K562 (cell line): ENCODE data around the gene MYCL. TPM values are rescaled to one million over a fixed set of nuclear protein-coding genes. Genes with fewer than 3 reads are reported as not detected.

Experiments used
- ARID2 ChIP-seq: fragments of 450-650 bp; IDR thresholded peaks from 2 replicates; pipeline ENCODE4 v1.6.1; 2017; ENCODE audit warnings: antibody characterized with exemption, mild to moderate bottlenecking
- BCOR ChIP-seq: fragments of 450-650 bp; IDR thresholded peaks from 2 replicates; pipeline ENCODE4 v1.6.1; 2016
- BDP1 ChIP-seq: IDR thresholded peaks from 3 replicates; pipeline ENCODE4 v1.6.1; 2011; ENCODE audit not compliant: insufficient read length, insufficient read depth
- E2F3 ChIP-seq: fragments of 250-450 bp; sonication (Bioruptor Pico); IDR thresholded peaks from 2 replicates; pipeline ENCODE4 v1.4.0; 2020; ENCODE audit warnings: mild to moderate bottlenecking
- E2F4 ChIP-seq: sonication (generic); formaldehyde crosslinking; IDR thresholded peaks from 2 replicates; pipeline ENCODE4 v1.8.0; 2022; ENCODE audit warnings: mild to moderate bottlenecking, low read depth, missing genetic modification reagents
- ETV5 ChIP-seq: sonication (generic); formaldehyde crosslinking; IDR thresholded peaks from 2 replicates; pipeline ENCODE4 v1.4.0; 2020; ENCODE audit warnings: low read depth, mild to moderate bottlenecking, missing genetic modification reagents
- FOS ChIP-seq: IDR thresholded peaks from 3 replicates; pipeline ENCODE4 v1.6.1; 2011; ENCODE audit not compliant: insufficient read length; ENCODE audit errors: extremely low read depth
- KLF10 ChIP-seq: fragments of 250-450 bp; sonication (Bioruptor Pico); IDR thresholded peaks from 2 replicates; pipeline ENCODE4 v1.6.1; 2021; ENCODE audit warnings: matching md5 sums
- MTF1 ChIP-seq: fragments of 250-450 bp; sonication (Bioruptor Pico); IDR thresholded peaks from 2 replicates; pipeline ENCODE4 v1.9.0; 2021; ENCODE audit warnings: moderate library complexity, mild to moderate bottlenecking, inconsistent platforms, borderline replicate concordance
- NKRF ChIP-seq: fragments of 450-650 bp; IDR thresholded peaks from 2 replicates; pipeline ENCODE4 v1.6.1; 2016; ENCODE audit warnings: borderline replicate concordance
- NR4A1 ChIP-seq, 2 experiments: fragments of 250-450 bp in 1 of 2; fragments of 450-650 bp in 1 of 2; sonication (Bioruptor Pico) in 1 of 2; IDR thresholded peaks; 2 replicates each; pipeline versions ENCODE4 v1.4.0 to v1.6.1; 2016 to 2020; ENCODE audit warnings: mild to moderate bottlenecking in 2 of 2, missing compliant biosample characterization in 1 of 2, missing genetic modification characterization in 1 of 2, moderate library complexity in 1 of 2
- RBM17 ChIP-seq: fragments of 200-400 bp; formaldehyde crosslinking; IDR thresholded peaks from 2 replicates; pipeline ENCODE4 v1.6.1; 2017; ENCODE audit warnings: low read depth, mild to moderate bottlenecking, low read length, borderline replicate concordance
- TAF9B ChIP-seq: fragments of 450-650 bp; IDR thresholded peaks from 2 replicates; pipeline ENCODE4 v1.6.1; 2018; ENCODE audit warnings: mild to moderate bottlenecking; ENCODE audit not compliant: partially characterized antibody
- TARDBP ChIP-seq: fragments of 450-650 bp; IDR thresholded peaks from 2 replicates; pipeline ENCODE4 v1.6.1; 2016
- ZNF175 ChIP-seq: fragments of 200-800 bp; sonication (Bioruptor generic); IDR thresholded peaks from 2 replicates; pipeline ENCODE4 v1.6.1; 2016; ENCODE audit warnings: low read depth, mild to moderate bottlenecking, missing genetic modification characterization, missing compliant biosample characterization
- ZNF263 ChIP-seq: sonication (generic); formaldehyde crosslinking; IDR thresholded peaks from 2 replicates; pipeline ENCODE4 v1.8.0; 2022; ENCODE audit warnings: mild to moderate bottlenecking, missing genetic modification reagents, borderline replicate concordance
- ZNF282 ChIP-seq: sonication (generic); formaldehyde crosslinking; IDR thresholded peaks from 2 replicates; pipeline ENCODE4 v1.8.1; 2023; ENCODE audit warnings: missing genetic modification reagents
- ZNF384 ChIP-seq: IDR thresholded peaks from 2 replicates; pipeline ENCODE4 v1.6.1; 2012; ENCODE audit warnings: low read depth, low read length, improper control_type of control experiment
- ZNF408 ChIP-seq: fragments of 250-450 bp; sonication (Bioruptor Pico); IDR thresholded peaks from 2 replicates; pipeline ENCODE4 v1.4.0; 2020; ENCODE audit warnings: low read depth, mild to moderate bottlenecking, moderate library complexity
- ZNF512 ChIP-seq: IDR thresholded peaks from 2 replicates; pipeline ENCODE4 v1.6.1; 2016; ENCODE audit warnings: missing genetic modification characterization, missing compliant biosample characterization
- ZNF561 ChIP-seq: fragments of 450-650 bp; formaldehyde crosslinking; conservative IDR thresholded peaks from 2 replicates; pipeline ENCODE4 v1.4.0; 2020; ENCODE audit warnings: mild to moderate bottlenecking, moderate library complexity
- polyA plus RNA-seq, 8 experiments: library from polyadenylated mRNA; depleted of rRNA in 4 of 8; stranded (reverse) in 5 of 8; unstranded in 3 of 8; fragments of >200 nt; fragmentation: Nextera tagmentation in 2 of 8; fragmentation: Illumina TruSeq in 1 of 8; extraction: Ambion mirVana in 2 of 8; extraction: Trizol in 1 of 8; gene quantifications; 2 replicates each; pipeline versions ENCODE4 v1.2.1 to v1.2.3, GENCODE V29; 2011 to 2014; ENCODE audit warnings: inconsistent platforms in 1 of 8, missing spikeins in 1 of 8
- total RNA-seq, 7 experiments: library from RNA; depleted of rRNA in 6 of 7; stranded (reverse); fragments of >200 nt in 6 of 7; fragmentation: Illumina TruSeq in 2 of 7; extraction: Trizol in 2 of 7; gene quantifications; 2 replicates each; pipeline versions ENCODE4 v1.2.1 to v1.2.3, GENCODE V29; 2011 to 2021; ENCODE audit warnings: low replicate concordance in 1 of 7
- TF ChIP-seq, protein P1 (sequence below): IDR thresholded peaks from 2 replicates; pipeline ENCODE4 v1.6.1; 2011; ENCODE audit warnings: borderline replicate concordance, low read depth, mild to moderate bottlenecking, moderate library complexity, low read length; ENCODE audit not compliant: insufficient read depth, poor library complexity, severe bottlenecking

Gene MYCL
- total and polyA plus RNA-seq, 9 of the 15 experiments (the other 6 are each of a cell fraction or from before 2014, with no cell fraction given) = 3.5 to 22.0 (median 12.8) TPM

DNA sequence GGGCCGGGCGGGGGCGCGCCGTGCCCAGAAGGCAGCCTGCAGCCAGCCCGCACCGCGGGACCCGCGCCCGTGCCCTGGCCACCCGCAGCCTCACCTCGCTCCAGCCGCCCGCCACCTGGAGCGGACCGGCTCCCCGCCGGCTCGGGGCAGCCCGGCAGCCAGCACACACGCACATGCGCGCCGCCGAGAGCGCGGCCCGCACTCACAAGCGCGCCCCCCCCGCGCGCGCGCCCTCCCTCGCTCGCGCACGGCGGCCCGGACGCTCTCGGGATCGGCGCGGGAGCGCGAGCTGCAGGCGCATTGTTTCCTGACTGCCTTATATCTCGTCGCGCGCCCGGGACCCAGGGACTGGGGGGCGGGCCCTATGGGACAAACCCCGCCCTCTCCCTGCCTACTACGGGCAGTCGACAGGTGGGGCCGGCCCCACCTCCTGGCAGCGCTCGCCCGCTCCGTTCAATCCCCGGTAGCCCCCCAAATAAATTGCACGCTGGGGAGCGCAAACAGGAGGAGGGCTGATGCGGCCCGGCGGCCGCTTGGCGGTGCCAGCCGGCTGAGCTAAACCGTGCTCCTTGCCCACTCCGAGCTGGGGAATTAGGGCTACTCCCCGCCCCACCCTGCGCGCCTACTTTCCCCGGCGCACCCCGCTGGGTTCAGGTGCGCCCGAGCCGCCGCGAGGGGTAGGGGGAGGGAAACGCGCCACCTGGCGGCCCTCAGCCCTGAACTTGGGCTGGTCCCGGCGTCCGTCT, at the start of gene MYCL (continued):
- peak; percentile 32; the same call in 1 of the 2 replicates for TF ChIP-seq ETV5
- peak; percentile 82; the same call in 1 of the 2 replicates for TF ChIP-seq NKRF
- no peak for TF ChIP-seq ZNF512 (tag)
- no peak for TF ChIP-seq KLF10
- no peak for TF ChIP-seq BDP1
- no peak for TF ChIP-seq ZNF282 (CRISPR knock-in tag)
- TF ChIP-seq ZNF408 (CRISPR knock-in tag) = no peak
- no peak for TF ChIP-seq RBM17
- TF ChIP-seq ZNF175 (CRISPR knock-in tag) = peak; percentile 99
- TF ChIP-seq ZNF561 = no peak
- no peak for TF ChIP-seq MTF1 (CRISPR knock-in tag)
- no peak for TF ChIP-seq NR4A1 (CRISPR knock-in tag; IDR thresholded peaks at IDR 0.05)
- peak; percentile 94; the same call in 1 of the 2 replicates for TF ChIP-seq NR4A1 (tag; IDR thresholded peaks at IDR 0.05)
- TF ChIP-seq BCOR = peak; percentile 73
- peak; percentile 72 for TF ChIP-seq E2F3 (CRISPR knock-in tag)
- 0 out of 2 replicates have a peak, but pooled peaks have one; percentile 5 for TF ChIP-seq ZNF384
- no peak for TF ChIP-seq E2F4 (CRISPR knock-in tag)
- TF ChIP-seq FOS = no peak
- peak; percentile 31; the same call in 1 of the 2 replicates for TF ChIP-seq ARID2
- TF ChIP-seq TARDBP = peak; percentile 20; the same call in 1 of the 2 replicates
- TF ChIP-seq, protein P1, sequence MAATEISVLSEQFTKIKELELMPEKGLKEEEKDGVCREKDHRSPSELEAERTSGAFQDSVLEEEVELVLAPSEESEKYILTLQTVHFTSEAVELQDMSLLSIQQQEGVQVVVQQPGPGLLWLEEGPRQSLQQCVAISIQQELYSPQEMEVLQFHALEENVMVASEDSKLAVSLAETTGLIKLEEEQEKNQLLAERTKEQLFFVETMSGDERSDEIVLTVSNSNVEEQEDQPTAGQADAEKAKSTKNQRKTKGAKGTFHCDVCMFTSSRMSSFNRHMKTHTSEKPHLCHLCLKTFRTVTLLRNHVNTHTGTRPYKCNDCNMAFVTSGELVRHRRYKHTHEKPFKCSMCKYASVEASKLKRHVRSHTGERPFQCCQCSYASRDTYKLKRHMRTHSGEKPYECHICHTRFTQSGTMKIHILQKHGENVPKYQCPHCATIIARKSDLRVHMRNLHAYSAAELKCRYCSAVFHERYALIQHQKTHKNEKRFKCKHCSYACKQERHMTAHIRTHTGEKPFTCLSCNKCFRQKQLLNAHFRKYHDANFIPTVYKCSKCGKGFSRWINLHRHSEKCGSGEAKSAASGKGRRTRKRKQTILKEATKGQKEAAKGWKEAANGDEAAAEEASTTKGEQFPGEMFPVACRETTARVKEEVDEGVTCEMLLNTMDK = peak; percentile 90
- no peak for TF ChIP-seq TAF9B
- TF ChIP-seq ZNF263 (CRISPR knock-in tag) = peak; percentile 67; the same call in 1 of the 2 replicates
